NCI-H146 (cell line): ENCODE results near the gene DCST1.

ENCODE experiments used
- DNase-seq: peaks from one replicate; lab custom pipeline; 2025; lab: John Stamatoyannopoulos, UW

The DCST1 gene

DNA sequence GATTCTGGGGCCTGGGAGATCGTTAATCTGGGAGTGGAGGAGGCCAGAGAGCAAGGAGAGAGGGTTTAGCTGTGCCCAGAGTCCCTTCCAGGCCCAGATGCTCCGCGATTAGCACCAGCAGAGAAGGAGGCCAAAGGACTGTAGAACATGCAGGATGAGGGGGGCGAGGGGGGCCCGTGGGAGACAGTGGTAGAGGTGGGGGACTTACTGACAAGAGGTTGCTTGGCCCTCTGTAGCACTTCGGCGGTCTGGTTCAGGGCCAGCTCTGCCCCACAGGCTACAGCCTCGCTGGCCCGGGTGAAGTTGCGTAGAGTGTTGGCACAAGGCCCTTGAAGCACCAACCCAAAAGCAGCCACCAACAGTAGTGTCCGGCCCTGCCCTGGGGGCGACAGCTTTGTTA is 738 bp upstream of the DCST1 start:
- no peak for DNase-seq

DNA sequence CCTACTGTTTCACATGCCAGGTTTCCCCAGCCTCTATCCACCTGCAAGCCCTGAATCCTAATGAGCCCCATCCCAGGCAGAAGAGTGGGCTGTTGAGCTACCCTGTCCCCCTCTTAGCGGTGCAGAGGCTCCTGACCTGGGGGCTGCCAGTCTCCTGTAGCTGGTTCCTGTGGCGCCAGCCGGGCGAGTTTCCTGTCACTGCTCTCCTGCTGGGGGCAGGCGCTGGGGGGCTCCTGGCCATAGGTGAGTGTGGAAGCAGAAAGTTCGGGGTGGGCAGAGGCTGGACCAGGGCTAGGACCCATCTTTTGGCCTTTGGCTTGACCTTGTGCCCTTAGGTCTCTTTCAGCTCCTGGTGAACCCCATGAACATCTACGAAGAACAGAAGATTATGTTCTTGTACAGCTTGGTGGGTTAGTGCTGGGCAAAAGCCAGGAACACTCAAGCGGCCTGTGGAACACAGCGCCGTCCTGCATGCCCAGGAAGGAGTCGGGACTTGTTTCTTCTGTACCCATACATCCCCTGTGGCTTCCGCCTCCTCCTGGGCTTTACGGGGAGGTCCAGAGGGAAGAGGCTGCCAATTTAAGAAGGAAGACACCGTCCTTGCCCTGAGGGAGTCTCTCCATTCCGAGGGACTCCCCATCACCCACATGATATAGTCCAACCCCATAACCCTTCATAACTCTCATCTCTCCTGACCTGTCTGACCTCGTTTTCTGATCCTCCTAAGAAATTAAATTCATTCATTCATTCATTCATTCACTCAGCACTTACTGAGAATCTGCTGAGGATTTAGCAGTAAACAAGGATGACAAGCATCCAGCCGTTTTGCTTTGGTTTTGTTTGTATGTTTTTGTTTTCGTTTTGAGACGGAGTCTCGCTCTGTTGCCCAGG is 939 bp downstream of the DCST1 start:
- DNase-seq: no peak

DNA sequence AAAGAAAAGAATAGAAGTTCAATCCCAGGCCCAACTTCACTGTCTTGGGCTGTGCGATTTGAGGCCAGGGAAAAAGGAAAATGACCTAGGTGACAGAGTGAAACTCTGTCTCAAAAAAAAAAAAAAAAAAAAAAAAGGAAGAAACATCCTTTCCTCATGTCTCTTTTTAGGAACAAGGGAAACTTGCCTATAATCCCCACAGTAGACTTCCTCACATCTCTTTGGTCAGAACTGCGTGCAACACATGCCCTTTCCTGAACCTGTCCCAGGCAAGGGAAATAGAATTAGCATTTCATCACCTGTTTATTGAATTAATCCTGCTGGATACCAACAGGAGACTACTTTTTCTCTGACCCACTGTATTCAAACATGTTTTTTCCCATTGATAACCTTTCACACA is 2.3 kb downstream of the DCST1 start:
- no peak for DNase-seq

DNA sequence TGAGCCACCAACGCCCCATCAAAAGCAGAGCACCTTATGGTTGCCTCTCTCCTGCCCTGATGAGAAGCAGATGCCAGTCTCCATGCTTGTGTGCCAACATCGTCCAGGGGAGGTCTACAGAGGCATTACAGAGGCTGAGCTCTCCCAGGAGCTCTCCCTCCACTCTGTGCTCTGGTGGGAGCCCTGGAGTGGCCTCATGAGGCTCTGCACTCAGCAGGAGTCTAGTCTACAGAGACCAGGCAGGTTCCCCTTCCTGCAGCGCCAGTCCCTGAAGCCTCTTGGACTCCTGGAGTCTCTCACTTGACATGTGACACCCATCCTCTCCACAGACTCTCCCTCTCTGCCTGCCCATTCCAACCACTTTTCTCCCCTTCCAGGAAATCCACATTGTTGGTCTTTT is 3.4 kb downstream of the DCST1 start:
- DNase-seq: no peak

DNA sequence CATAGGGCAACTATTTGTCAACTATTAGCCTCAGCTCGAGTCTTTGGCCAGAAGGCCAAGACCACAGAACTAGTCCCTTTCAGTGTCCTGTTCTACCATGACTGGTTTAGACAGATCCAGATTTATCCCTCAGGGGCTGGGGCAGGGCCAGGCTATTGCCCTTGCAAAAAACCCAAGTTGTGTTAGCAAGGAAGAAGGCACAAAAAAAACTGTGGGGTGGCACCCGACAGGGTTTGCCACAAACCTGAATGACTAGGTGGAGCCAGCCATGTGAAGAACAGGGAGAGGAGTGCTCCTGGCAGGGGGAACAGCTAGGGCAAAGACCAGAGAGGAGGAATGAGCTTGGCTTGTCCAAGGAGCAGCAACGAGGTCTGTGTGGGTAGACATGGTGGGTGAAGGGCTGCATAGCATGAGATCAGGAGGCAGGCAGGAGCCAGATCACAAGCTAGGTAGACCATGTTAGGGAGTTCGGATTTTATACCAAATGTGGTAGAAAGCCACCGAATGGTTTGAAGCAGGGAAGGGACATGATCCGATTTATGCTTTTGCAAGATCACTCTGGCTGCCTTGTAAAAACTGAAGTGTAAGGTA is 4.3 kb downstream of the DCST1 start:
- no peak for DNase-seq

DNA sequence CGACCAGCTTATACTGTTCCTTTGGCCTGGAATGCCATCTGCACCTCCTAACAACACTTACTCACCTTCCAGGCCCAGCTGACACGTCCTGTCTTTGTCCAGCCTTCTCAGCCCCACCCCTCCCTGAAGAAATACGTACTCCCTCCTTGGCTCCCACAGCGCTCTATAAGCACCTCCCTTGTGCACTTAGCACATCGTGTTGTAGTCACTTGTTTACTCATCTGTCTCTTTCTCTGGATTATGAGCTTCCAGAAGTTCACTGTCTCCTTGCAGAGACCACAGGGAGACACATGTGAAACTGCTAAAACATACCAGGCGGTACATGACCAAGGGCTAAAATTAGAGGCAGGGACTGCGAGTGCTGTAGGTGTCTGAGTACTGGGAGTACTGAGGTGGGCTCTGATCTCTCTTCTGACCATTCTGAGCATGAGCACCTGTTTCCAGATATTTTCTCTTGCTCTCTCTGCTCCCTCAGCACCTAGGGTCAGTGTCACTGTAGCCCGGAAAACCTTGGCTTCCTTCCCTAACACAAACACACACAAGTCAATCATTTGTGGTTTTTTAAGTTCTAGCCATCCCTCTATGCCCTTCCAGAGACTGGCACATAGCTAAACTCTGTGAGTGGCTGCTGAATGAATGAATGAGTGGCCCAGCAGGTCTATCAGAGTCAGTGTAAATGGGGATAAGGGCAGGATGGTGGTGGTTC is 5.1 kb downstream of the DCST1 start:
- DNase-seq: no peak

DNA sequence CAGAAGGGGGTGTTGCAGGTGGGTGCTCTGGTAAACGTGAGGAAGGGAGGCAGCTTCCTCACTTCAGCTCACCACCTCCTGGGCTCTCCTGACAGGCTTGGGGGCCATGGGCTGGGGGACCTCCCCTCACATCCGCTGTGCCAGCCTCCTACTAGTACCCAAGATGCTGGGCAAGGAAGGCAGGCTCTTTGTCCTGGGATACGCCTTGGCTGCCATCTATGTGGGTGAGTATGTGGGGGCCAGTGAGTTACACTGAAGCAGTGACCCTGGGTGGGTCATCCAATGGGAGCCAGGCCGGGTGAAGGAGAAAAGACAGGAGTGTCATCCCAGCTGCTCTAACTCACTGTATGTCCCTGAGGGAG is 5.7 kb downstream of the DCST1 start:
- no peak for DNase-seq

DNA sequence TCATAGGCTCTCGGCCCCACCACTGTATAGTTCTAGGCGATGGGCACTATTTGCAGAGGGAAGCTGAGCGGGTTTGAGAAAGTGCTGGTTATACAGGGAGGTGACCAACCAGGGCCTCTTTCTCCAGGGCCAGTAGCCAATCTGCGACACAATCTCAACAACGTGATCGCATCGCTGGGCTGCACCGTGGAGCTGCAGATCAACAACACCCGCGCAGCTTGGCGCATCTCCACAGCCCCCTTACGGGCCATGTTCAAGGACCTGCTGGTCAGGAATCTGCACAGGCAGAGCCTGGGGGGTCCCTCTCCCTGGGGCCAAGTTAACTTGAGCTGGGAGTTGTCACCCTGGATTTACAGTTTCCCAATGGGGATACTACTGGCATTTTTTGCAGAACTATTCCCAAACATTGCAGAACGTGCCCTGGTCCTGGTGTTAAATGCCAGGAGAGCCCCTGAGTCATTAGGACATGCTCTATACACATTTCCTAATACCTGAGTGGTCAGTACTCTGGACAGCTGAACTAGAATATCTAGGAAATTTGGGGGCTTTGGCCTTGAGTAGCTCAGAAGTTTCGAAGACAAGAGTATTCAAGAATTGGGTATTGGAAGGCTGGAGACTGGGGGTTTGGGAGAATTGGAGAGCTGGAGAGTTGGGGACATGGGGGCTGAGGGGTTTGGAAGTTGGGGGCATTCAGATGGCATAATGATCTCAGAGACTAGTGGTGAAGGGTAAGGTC is 6.9 kb downstream of the DCST1 start:
- DNase-seq: no peak

DNA sequence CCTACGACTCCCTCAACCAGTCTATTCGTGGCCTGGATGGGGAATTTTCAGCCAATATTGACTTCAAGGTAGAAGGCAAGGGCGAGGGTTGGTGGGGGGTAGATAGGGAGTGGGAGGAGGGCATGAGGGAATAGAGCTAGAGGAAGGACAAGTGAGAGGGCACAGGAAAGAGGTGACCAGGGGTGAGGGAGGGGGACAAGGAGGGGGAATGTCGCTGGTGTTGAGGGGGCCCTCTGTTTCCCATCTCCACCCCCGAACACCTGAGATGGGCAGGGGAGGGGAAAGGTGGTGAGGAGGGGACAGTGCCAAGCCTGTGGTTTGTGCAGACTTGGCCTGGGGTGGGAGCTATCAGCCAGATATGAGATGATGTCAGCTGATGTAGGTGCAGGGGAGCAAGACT is 9.2 kb downstream of the DCST1 start:
- no peak for DNase-seq

DNA sequence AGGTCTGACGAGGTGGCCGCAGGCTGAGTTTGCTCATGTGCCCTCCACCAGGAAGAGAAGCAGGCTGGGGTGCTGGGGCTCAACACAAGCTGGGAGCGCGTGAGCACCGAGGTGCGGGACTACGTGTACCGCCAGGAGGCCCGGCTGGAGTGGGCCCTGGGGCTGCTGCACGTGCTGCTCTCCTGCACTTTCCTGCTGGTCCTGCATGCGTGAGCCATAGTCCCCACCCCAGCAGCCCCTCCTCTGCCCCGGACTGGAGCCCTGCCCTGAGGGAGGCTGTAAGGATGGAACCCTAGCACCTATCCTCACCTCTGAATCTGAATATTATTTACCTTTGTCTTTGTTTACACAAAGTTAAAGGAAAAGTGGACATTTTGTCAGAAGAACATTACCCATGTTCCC is 9.7 kb downstream of the DCST1 start:
- no peak for DNase-seq

DNA sequence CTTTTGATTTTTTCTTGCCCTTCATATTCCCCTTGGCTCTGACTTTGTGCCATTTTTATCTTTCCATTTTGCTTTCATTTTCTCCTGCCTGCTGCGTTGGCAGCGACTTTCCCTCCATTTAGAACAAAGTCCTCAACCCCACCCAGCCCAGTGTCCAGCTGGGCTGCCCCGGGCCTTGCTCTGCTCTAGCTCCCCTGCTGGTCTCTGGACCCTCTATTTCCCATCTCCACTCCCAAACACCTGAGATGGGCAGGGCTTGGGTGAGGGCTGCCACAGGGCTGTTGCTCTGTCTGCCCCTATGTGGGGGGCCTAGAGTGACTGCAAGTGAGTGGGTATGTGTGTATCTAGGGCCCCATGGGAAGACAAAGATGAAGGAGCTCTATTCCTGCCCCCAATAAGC is 10.2 kb downstream of the DCST1 start:
- no peak for DNase-seq

DNA sequence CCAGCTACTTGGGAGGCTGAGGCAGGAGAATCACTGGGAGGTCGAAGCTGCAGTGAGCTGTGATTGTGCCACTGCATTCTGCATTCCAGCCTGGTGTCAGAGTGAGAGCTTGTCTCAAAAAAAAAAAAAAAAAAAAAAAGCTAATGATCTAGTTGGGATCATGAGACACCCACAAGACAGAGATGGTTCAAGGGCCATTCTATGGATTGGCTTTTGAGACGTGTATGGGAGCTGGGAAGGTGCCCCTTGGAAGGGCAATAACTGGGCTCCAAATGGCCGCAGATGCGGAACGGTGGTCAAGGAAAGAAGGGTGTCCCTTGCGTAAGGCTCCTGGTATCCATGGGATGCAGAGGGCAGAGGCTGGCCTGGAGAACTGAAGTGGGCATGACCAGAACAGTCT is 10.7 kb downstream of the DCST1 start:
- DNase-seq: no peak

DNA sequence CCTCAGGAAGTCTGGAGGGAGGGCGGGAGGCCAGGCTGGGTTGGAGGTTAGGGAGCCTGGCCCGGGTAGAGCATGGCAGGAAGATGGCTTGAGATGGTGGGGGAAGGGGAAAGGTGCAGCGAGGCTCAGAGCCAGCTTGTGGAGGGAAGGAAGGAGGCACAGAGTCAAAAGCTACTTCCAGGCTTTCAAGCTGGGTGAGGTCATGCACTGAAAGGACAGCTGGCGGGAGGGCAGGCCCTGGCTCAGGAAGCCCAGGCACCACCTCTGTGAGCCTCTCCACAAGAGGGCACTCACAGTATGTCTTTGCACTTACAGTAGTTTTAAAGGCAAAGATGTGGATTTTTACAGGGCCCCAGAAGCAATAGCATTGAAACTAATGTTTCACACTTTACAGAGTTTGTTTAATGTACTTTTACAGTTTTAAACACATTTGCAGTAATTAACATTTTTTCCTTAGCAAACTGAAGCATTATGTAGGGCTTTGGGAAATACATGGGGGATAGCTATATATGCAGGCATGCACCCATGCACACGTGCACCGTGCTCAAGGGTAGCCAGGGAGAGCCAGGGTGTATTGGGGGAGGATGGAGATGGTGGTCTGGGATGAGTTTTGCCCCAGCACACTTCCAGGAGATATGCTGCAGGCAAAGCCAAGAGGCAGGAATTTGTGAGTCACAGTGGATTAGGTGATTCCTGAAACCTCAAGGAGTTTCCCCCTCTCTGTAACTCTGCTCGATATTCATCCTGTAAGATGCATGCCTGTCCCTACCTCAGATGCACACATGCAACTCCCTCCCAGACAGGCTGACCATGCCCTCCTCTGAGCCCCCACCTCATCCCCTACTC is 11.4 kb downstream of the DCST1 start:
- peak; percentile 83 for DNase-seq

DNA sequence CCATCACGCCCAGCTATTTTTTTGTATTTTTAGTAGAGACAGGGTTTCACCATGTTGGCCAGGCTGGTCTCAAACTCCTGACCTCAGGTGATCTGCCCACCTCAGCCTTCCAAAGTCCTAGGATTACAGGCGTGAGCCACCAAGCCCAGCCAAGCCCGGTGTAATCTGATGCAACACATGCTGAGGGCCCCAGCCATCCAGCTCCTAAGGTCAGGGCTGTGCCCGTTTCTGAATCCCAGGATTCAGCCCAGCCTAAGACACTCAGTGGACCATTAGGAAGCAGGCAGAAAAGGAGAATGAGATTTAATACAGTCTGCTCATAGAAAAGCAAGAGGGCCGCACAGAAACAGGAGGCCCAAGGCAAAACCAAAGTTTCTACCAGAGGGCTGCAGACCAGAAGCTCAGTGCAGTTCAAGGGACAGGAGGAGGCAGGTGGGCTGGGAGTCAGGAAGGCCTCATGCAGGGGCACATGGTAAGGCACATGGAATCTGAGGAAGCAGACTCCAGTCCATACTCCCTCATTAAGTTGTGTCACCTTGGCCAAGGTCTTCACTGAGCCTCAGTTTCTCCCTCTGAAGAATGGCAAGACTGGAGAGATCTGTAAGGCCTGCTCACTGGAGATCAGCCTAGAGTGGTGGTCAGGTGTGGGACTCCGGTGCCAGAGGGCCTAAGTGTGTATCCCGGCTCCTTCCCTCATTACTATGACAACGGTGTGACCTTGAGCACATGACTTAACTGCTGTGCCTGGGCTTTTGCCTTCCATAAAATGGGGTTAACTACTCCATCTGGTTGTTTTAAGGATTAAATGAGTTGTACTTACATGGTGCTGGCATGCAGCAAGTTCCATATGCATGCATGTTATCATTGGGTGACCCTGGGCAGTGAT is 15.1 kb downstream of the DCST1 start:
- DNase-seq: no peak

DNA sequence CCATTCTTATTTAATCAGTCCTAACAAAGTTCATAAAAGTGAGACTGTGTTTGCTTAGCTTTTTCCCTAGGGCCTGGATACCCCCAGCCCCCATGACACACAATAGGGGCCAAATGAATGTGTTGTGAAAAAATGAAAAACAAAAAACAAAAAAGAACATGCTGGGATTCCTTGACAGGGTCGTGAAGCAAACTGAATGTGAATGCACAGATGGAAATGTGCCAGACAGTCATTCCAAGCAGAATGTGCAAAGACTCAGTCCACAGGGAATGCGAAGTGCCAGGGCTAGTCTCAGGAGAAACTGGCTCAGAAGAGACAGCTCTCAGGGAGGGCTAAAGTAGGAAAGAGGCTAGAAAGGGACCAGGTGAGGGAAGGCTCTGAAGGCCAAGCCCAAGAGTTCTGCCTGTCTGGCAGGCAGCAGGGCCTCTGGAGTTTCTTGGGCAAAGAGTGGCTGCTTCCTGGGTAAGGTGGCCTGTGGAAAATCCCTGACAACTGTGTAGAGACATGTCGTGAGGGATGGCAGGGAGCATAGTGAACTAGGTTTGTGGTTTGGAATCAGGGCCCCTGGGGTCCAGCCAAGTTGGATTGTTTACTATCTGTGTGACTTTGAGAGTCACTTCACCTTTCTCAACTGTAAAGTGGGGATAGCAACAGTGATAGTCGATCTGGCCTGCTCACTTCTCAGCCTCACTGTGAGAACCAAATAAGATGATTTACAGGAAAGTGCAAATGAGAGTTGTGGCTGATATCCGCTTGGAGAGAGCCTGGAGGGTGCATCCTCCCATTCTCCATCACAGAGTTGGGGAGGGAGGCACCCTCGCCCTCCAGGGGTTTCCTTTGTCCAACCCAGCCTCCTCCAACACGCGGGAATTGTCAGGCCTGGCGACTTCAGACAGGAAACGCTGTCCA is 16.3 kb downstream of the DCST1 start:
- no peak for DNase-seq

DNA sequence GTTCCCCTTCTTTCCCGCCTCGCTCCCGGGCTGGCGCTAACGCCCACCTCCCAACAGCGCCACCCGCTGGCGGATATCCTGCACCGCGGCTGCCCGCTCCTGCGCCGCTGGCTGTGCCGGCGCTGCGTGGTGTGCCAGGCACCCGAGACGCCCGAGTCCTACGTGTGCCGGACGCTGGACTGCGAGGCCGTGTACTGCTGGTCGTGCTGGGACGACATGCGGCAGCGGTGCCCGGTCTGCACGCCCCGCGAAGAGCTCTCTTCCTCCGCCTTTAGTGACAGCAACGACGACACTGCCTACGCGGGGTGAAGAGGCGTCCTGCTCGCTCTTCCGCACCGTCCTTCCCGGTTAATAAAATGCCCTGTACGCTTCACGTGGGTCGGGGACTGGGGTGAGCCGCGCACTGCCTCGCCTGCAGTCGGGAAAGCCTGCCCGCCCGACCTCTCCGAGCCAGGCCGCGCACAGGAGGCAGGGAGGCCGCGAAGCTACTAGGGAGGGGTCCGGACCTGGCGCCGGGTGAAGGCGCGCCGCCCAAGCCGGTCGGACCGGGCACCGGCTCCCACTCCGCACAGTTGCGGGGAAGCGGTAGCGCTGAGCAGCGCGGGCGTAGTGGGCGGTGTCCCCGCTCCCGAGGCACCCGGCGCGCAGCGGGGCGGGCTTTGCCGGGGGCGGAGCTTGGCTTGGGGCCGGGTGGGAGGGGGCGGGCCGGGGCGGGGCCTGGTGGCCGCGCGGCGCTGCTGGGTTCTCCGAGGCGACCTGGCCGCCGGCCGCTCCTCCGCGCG is 17.1 kb downstream of the DCST1 start, which contains the start of gene ADAM15:
Gene ADAM15 (plus strand): TSS at position 757 of the 782 bp plus-strand sequence. CDS start 71 bp downstream, outside the sequence.
- DNase-seq: peak; percentile 87

DNA sequence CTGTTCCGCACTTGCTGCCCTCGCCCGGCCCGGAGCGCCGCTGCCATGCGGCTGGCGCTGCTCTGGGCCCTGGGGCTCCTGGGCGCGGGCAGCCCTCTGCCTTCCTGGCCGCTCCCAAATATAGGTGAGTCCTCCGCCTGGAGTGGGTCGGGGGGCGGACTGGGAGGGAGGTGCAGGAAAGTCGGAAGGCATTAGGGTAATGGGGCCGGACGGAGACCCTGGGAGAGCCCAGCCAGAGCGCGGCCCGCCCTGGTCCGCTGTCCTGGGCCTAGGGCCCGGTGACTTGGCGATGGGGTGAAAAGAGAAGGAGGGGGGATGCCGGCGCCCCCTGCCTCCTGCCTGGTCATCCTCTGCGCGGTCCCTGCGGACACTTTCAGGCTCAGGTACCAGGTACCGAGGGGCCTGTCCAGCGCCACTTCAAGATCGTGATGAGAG is 17.7 kb downstream of the DCST1 start:
- DNase-seq: no peak

DNA sequence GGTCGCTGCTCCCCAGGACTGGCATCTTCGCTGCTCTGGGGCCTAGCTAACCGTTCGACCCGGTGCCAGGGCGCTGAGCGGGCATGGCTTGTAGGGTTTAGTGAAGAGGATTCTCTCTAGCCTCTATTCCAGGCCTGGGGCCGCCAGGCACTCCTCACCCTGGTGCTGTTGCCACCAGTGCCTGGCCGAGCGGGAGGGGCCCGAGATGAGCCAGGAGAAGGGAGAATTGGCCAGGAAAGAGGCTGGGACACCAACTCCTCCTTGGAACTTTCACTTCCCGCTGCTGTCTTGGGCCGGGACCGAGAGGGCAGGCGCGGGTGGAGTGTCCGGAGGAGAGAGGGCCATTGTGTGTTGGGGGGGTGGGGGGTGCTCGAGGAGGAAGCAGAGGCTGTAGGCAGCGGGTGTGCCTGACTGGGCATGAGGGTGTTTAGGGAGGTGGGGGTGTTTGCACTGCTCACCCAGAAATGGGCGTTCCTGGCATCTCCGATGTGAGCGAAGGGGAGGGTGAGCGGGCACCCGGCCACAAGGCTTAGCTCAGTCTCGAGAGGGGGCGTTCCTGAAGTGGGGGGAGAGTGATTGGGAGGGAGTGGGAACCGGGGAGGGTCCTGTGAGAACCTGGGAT is 18.3 kb downstream of the DCST1 start:
- peak; percentile 21 for DNase-seq
